ENCODE measurements around the gene PITPNM3.

DNA sequence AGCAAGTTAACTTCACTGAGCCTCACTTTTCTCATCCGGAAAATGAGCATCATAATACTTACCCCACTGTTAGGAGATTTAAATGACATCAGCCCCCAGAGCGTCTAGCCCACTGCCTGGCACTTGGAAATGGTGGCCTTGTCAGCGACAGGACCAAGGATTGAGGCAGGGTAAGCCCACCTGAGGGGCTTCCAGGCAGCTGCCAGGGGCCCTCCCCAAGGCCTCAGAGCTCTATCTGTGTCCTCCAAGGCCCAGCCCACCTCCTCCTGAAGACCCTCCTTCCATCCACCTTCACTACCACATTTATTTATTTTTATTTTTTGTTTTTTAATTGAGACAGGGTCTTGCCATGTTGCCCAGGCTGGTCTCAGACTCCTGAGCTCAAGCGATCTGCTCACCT, 13.8 kb downstream of the PITPNM3 start:
- no peak for TF ChIP-seq CTCF (IDR thresholded peaks at IDR 0.05)
- TF ChIP-seq POLR2AphosphoS5 (IDR thresholded peaks at IDR 0.05; ENCODE audit: low read depth, low read length): no peak
- TF ChIP-seq SIN3A (IDR thresholded peaks at IDR 0.05; ENCODE audit: borderline replicate concordance, insufficient read depth, low read depth, low read length): no peak
